A172 (cell line): Measurements from ENCODE around the gene MIDN. TPM values are rescaled to one million over a fixed set of nuclear protein-coding genes. Genes with fewer than 3 reads are reported as not detected.

Source experiments
- DNase-seq: peaks from one replicate; pipeline ENCODE4 v3.0.0-alpha.2; 2015; ENCODE audit warnings: low spot score
- total RNA-seq: library from RNA; depleted of rRNA; stranded (reverse); fragments of >200 nt; shearing (Covaris generic); gene quantifications from 2 replicates; pipeline ENCODE4 v1.2.3, GENCODE V29; 2014

Gene MIDN
- total RNA-seq, 1 experiment from 2014 or later, result 7.0 TPM

- peak; percentile 42 for DNase-seq
Measured at GRCh38 chr19:1270213-1270853, 21.9 kb downstream of the MIDN start.

- no peak for DNase-seq
Measured at GRCh38 chr19:1270854-1271527, 22.6 kb downstream of the MIDN start.

DNA sequence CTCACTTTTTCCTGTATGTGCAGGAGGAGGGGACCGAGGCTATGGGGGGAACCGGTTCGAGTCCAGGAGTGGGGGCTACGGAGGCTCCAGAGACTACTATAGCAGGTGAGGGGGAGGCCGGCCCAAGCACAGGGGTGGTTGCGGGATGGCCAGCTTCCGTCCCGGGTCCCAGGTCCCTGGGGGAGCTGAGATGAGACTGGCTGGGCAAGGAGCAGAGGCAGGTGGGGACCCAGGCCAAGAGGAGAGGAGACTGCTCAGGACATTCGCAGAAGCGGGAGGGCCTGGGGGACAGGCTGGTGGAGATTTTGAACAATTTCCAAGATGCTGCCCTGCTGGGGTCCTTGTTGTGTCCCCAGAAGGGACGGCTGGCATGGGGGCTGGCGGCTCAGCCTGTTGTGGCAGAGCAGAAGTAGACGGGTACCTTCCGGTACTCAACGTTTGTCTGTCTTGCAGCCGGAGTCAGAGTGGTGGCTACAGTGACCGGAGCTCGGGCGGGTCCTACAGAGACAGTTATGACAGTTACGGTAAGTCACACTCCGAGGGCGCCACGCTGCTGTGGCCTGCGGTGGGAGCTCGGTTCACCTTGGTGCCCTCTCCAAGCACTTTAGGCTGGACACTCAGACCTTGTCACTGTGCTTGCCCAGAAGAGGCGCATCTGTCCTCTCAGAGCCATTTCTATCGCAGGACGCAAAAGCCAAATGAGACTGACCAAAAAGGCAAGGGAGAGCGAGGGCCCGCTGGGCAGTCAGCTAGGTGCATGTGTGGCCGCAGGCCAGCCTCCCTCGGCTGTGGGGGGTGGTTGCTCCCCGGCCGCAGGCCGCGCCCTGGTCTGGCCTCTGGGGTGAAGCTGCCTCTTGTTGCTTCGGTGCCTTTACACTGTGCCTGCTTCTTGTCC is 23.4 kb downstream of the MIDN start:
- DNase-seq, result no peak

GRCh38 chr19:1272423-1273262 is 24.3 kb downstream of the MIDN start:
- DNase-seq, result no peak

DNA sequence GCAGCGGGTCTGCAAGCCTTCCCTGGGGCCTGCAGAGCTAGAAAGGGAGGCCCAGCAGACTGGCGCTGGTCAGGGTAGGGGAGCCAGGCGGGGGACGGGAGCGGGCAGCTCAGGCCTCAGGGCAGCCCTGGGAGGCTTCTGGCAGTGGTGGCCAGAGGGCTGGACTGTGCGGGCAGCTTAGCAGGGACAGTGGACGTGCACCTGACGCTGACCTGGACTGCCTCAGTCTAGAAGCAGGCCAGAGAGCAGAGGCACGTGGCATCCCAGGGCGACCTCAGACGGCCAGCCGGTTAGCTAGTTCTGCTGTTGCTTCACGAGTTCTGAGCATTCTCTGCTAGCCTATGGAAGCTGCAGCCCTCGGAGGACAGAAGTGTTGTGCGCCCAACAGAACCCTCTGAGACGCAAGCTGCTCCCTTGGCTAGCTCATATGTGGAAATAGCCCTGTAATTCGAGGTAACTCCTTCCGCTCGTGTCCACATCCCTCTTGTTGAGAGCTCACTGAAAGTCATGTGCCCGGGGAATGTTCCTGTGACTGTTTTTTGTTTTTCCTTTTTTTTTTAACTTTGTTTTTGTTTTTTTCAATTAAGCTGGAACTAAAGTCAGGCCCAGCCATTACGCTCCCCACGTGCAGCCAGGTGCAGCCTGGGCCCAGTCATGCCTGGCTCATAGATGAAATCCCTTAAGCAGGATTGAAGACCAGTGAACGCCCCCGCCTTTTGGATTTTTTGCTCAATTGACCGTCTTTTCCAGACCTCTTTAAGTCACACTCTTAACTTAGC is 25.1 kb downstream of the MIDN start:
- no peak for DNase-seq

DNA sequence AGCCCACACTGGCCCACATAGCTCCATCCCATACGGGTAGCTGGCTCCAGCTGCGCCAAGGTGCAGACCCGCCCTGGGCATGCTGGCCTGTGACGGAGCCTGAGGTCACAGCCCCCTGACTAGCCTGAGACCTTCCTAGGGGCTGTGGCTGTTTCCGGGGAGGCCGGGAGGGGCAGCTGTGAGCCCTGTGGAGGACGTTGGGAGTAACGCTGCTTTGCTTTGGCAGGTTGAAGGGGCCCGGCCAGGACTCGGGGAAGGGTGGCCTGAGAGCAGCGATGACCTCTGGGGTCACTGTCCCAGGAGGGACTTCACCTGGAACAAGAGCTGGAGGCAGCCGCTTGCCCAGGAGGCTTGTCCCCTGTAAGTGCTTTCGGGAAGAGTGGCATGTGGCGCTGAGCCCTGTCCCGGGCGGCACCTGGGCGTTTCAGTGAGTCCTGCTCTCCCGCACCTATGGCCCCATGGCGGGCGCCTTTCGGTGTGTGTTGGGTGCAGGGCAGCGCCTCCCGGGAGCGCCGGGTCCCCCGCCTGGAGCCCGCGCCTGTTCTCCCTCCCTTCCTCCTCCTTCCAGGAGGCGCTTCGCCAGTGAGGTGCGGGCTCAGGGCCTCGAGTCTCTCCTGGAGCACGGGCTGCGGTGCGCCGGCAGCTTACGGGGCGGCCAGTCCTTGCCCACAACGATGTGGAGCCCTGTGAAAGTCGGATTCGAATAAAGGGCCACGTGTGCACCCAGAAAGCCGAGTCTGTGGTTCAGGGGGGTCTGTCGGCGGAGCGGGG is 25.9 kb downstream of the MIDN start:
- no peak for DNase-seq

DNA sequence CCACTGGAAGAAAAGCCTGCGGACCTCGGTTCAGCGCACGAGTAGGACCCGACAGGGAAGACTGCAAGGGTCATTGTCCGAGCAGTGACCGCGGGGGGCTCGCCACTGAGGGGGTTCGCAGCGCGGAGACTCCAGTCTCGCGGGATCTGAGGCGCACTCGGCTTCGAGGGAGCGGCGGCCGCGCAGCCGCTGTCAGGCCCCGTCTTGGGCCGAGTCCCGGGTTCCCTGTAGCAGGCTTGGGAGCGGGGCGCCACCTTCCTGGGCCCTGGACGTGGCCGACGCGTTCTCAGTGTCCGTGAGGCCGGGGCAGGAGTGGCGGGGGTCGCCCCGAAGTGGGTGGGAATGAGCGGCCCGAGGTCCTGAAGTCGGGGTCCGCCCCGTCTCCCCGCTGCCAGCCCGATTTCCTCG is 26.5 kb downstream of the MIDN start:
- no peak for DNase-seq

GRCh38 chr19:1275260-1275975 is 27.0 kb downstream of the MIDN start, which contains the start of gene FAM174C:
FAM174C (plus strand) TSS chr19:1275530; CDS start chr19:1275550, 20 bp downstream.
- DNase-seq, result peak; percentile 95

DNA sequence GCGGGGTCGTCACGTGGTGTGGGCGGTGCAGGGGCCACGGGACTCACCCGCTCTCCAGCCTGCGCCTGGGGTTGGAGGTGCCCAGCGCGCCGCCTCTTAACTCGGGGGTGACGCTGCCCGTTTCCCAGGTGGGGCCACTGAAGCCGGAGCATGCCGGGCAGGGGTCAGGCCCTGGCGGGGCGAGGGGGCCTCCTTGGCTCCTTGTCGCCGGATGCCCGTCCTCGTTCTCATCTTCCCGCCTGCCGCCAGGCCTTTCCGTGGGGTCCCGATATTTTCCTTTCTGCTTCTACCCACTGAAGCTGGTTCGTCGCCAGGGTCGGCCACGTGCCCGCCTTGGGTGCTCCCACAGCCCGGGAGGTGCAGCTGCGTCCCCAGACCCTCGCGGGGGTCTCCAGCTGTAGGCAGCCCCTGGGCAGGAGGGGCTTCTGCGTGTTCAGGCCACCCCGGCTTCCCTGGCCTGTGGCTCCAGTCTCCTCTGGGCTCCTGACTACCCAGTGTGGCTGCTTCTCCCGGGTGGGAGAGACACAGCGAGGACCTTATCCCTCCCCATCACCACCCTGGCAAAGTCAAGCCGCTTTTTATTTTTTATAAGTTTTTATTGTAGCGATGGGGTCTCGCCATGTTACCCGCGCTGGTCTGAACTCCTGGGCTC is 27.7 kb downstream of the MIDN start:
- no peak for DNase-seq

GRCh38 chr19:1276628-1277022 is 28.2 kb downstream of the MIDN start:
- DNase-seq, result no peak

GRCh38 chr19:1277061-1277460 is 28.7 kb downstream of the MIDN start:
- no peak for DNase-seq

- no peak for DNase-seq
Measured at GRCh38 chr19:1278074-1278473, 29.7 kb downstream of the MIDN start.

DNA sequence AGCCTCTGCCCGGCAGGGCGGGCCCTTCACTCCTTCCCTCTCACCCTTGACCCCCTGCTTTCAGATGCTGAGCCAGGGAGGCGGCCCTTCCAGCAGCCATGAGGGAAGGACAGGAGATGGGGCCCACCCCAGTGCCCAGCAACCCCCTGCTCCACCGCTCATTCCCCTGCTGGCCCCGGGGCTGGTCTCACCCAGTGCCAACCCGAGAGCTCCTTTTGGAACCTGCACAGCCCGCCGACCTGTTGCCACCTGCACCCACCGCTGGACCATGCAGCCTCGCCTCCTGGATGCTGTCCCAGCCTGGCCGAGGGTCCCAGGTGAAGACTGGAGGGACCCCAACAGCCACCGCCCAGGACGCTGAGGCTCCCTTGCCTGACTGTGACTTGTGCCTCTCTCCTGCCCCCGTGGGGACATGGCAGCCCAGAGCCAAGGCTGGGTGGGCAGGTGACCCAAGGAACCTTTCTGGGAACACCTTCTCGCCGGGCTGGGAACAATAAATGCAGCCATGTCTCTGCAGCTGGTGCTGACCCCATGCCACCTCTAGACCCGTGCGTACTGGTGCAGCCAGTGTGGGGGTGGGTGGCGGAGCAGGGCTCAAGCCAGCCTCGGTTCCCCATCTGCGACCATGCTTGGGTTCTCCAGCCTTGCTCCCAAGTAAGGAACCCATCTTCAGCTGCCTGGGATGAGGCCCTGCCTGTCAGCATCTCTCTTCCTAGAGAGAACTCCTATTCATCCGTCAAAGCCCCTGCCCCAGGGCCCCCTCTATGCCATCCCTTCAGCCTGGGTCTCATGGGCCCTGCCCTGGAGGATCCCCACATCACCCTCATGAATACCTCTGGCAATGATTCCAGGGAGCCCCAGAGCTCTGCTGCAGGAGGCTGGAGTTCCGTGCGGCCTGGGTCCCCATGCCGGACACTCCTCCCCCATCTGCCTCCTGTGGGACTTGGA is 30.6 kb downstream of the MIDN start:
- no peak for DNase-seq

- DNase-seq, result peak; percentile 85
Measured at GRCh38 chr19:1279782-1280341, 31.5 kb downstream of the MIDN start.

GRCh38 chr19:1280636-1281568 is 32.5 kb downstream of the MIDN start:
- no peak for DNase-seq
